Measurements from ENCODE around the gene RBM8A. TPM values are rescaled to one million over a fixed set of nuclear protein-coding genes. Genes with fewer than 3 reads are reported as not detected.

RBM8A gene
- total RNA-seq, 4 donors from 2014 or later, result 199 to 589 (median 381) TPM

DNA sequence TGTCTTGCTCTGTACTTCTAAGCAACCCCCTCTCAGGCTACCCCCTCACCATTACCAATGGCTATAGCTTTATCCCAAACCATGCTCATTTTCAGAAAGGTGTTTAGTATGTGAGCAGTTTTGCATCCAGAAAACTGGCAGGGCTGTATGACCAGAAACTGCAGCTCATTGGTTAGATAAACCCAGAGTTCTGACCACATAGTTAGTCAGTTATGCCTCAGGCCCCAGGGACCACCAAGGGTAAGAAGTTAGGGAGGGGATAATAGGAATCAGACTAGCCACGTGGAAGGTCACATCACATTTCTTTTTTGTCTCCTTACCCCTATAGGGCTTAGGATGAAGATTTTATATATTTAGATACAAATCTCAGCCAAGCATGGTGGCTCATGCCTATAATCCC lies 18.6 kb downstream of the RBM8A start:
- intact Hi-C loops (cut with DNase I; ENCODE audit: low total_unique reads), result no loop called here
- ATAC-seq (no peak), DNase-seq (no peak)
- Histone ChIP-seq H3K36me3 (peaks cover 0 to 31% of the 10 kb centered on the region in 2 donors), H3K27ac (peak overlapping the region in 3 of 4 donors; percentile 52 to 59 (median 58)), H3K9me3 (no peaks in the 10 kb centered on the region), H3K27me3 (no peaks in the 10 kb centered on the region), H3K4me3 (peak overlapping the region in 2 of 4 donors; percentile 13 to 17), H3K4me1 (peaks cover 12 to 13% of the 10 kb centered on the region in 2 donors)
- TF ChIP-seq, protein P1, sequence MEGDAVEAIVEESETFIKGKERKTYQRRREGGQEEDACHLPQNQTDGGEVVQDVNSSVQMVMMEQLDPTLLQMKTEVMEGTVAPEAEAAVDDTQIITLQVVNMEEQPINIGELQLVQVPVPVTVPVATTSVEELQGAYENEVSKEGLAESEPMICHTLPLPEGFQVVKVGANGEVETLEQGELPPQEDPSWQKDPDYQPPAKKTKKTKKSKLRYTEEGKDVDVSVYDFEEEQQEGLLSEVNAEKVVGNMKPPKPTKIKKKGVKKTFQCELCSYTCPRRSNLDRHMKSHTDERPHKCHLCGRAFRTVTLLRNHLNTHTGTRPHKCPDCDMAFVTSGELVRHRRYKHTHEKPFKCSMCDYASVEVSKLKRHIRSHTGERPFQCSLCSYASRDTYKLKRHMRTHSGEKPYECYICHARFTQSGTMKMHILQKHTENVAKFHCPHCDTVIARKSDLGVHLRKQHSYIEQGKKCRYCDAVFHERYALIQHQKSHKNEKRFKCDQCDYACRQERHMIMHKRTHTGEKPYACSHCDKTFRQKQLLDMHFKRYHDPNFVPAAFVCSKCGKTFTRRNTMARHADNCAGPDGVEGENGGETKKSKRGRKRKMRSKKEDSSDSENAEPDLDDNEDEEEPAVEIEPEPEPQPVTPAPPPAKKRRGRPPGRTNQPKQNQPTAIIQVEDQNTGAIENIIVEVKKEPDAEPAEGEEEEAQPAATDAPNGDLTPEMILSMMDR (IDR thresholded peaks at IDR 0.05 in 4 of 5, conservative IDR thresholded peaks at IDR 0.05 in 1 of 5), result no peak
- TF ChIP-seq POLR2A (IDR thresholded peaks at IDR 0.05), result no peak
- in situ Hi-C loops (cut with MboI; ENCODE audit: low sequenced_read_pairs in 4 of 4), result no loop called here

DNA sequence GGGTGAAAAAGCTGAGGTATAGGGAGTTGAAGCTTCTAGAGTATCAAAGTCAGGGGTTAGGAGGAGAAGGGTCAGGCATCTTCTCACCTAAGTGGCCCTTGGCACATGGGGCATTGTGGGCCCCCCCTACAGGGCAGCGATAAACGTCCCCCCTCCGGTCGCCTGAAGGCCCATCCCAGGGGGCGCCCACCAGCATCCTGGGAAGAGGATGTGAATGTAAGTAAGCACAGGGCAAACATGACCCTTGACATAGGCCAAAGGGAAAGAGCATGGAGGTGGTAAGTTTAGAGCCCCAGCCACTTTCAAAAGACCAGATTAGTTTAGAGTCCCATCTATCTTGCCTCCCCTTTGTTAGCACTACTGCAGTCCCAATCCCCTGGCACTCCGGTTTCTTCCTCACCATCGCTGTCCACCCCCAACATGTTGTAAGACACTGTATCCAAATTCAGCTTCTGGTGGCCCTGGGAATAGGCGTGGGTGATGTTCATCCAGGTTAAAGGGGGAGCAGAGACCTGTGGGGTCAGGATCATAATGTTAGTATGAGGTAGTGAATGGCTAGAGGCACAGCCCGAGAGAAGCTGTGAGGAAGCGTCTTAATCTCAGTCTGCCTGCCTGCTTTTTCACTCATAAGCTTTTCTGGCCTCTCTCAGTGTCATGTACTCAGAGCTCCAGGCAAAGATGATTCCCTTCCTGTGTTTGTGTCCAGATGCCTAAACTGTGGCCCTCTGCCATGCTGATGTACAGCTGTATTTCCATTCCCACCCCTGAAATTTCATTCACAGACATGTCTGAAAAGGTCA lies 20.1 kb downstream of the RBM8A start:
- in situ Hi-C loops (cut with MboI; ENCODE audit: low sequenced_read_pairs in 4 of 4), result no loop called here

DNA sequence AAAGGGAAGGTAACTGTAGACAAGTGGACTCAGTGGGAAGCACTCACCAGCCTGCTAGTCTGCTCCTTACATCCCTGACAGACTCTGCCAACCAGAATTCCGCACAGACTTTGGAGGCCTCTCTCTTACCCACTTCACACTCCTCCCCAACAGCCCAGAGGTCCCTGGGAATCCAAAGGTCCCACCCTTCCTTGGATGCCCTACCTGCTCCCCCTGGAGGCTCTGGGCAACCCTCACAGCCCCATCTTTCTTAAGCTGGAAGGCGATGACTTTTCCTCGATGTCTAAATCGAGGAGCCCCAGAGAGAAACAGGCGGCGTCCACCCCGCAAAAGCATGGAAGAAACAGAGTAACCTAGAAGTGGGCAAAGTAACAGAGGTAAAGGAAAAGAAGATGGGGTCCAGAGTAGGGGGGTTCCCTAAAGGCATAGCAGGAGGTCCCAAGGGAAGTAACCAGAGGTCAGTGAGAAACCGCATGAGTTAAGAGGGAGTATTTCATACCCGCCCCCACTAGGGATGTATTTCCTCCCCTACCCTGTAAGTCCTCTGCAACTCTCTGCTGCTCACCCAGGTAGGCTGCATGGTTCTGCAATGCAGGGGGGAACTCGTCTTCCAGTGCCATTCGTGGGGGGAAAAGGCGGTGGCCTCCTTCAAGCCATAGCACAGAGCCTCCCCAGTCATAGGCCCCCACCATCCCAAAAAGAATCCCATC lies 25.8 kb downstream of the RBM8A start:
- Histone ChIP-seq H3K4me3 (no peak overlapping the region), H3K4me1 (no peaks in the 10 kb centered on the region), H3K9me3 (no peaks in the 10 kb centered on the region), H3K36me3 (peaks cover 0 to 26% of the 10 kb centered on the region in 2 donors), H3K27me3 (no peaks in the 10 kb centered on the region), H3K27ac (no peak overlapping the region)
- DNase-seq (no peak), ATAC-seq (no peak)
- TF ChIP-seq, protein P1 (IDR thresholded peaks at IDR 0.05 in 4 of 5, conservative IDR thresholded peaks at IDR 0.05 in 1 of 5), result no peak
- TF ChIP-seq POLR2A (IDR thresholded peaks at IDR 0.05), result no peak
- in situ Hi-C loops (cut with MboI; ENCODE audit: low sequenced_read_pairs in 4 of 4) (no loop called here), intact Hi-C loops (cut with DNase I; ENCODE audit: low total_unique reads) (no loop called here)

More for the DNA sequence above, 20.1 kb downstream of the RBM8A start:
- DNase-seq (no peak), ATAC-seq (peak in 1 of 2 donors; percentile 17)
- intact Hi-C loops (cut with DNase I; ENCODE audit: low total_unique reads), result no loop called here
- TF ChIP-seq, protein P1 (IDR thresholded peaks at IDR 0.05 in 4 of 5, conservative IDR thresholded peaks at IDR 0.05 in 1 of 5), result no peak
- no peak for TF ChIP-seq POLR2A (IDR thresholded peaks at IDR 0.05)
- H3K36me3 ChIP-seq, result peaks cover 0 to 26% of the 10 kb centered on the region in 2 donors
- H3K27ac ChIP-seq, result peak overlapping the region; percentile 1 to 64 (median 56)
- H3K27me3 ChIP-seq, result no peaks in the 10 kb centered on the region
- peaks cover 12 to 13% of the 10 kb centered on the region in 2 donors for H3K4me1 ChIP-seq
- no peak overlapping the region for H3K4me3 ChIP-seq
- no peaks in the 10 kb centered on the region for H3K9me3 ChIP-seq

DNA sequence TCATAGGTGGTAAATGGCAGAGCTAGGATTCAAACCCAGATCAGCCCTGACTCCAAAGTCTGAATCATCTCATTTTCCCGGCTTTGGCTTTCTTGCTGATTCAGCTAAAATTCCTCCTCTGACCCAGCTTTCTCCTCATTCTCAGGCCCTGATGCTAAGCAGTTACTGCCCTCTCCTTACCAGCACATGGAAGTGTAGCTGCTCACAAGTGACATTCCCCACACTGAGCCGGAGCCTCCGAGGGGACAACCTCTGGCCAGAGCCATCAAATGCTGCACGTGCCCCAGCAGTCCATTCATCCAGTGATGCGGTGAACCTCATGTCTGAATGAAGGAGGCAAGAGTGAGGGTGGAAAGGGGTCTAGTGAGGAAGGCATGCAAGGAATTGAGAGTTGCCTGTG lies 28.5 kb downstream of the RBM8A start:
- ATAC-seq (no peak), DNase-seq (no peak)
- Histone ChIP-seq H3K4me1 (no peaks in the 10 kb centered on the region), H3K27ac (no peak overlapping the region), H3K27me3 (no peaks in the 10 kb centered on the region), H3K36me3 (peaks cover 0 to 24% of the 10 kb centered on the region in 2 donors), H3K4me3 (no peak overlapping the region), H3K9me3 (no peaks in the 10 kb centered on the region)
- intact Hi-C loops (cut with DNase I; ENCODE audit: low total_unique reads), result no loop called here
- in situ Hi-C loops (cut with MboI; ENCODE audit: low sequenced_read_pairs in 4 of 4), result loop anchor here in 1 of 4 donors (10.0 kb wide), 2 partner anchors 56 to 116 kb away; partner anchors contain the start of gene LIX1L
- no peak for TF ChIP-seq POLR2A (IDR thresholded peaks at IDR 0.05)
- TF ChIP-seq, protein P1 (IDR thresholded peaks at IDR 0.05 in 4 of 5, conservative IDR thresholded peaks at IDR 0.05 in 1 of 5), result no peak
